Neuronal stem cell (in vitro differentiated cells): ENCODE results near the gene KLHL10.
A peak's percentile ranks its signal among the peaks of the same experiment; 100 is the strongest.
"Not testable (repeated sequence)": the region's sequence is repeated elsewhere in the genome, so short reads cannot be mapped to it uniquely, and the experiment has no call there.

Source experiments
- DNase-seq: peaks from one replicate; pipeline ENCODE4 v3.0.0-alpha.2; 2013; ENCODE audit warnings: low spot score
- H2AFZ ChIP-seq: one replicate; pipeline ENCODE4 v1.6.1; 2013; ENCODE audit warnings: mild to moderate bottlenecking, low read length, inconsistent platforms
- H2AK5ac ChIP-seq: 2 replicates; pipeline ENCODE4 v1.6.1; 2013; ENCODE audit warnings: low read depth, mild to moderate bottlenecking, inconsistent platforms, low read length, moderate library complexity, mixed read lengths
- H2BK120ac ChIP-seq: 2 replicates; pipeline ENCODE4 v1.6.1; 2013; ENCODE audit warnings: low read depth, mild to moderate bottlenecking, inconsistent platforms, low read length, moderate library complexity, mixed read lengths
- H2BK12ac ChIP-seq: one replicate; pipeline ENCODE4 v1.6.1; 2013; ENCODE audit warnings: low read length, inconsistent platforms
- H2BK15ac ChIP-seq: 2 replicates; pipeline ENCODE4 v1.6.1; 2013; ENCODE audit warnings: mild to moderate bottlenecking, low read length, inconsistent platforms, mixed read lengths
- H2BK5ac ChIP-seq: one replicate; pipeline ENCODE4 v1.6.1; 2013; ENCODE audit warnings: inconsistent platforms, mild to moderate bottlenecking, low read length, moderate library complexity
- H3K14ac ChIP-seq: one replicate; pipeline ENCODE4 v1.6.1; 2013; ENCODE audit warnings: low read length, inconsistent platforms
- H3K18ac ChIP-seq: 2 replicates; pipeline ENCODE4 v1.6.1; 2013; ENCODE audit warnings: low read length, inconsistent platforms
- H3K23ac ChIP-seq: 2 replicates; pipeline ENCODE4 v1.6.1; 2013; ENCODE audit warnings: low read depth, mild to moderate bottlenecking, mixed read lengths, low read length, inconsistent platforms; ENCODE audit not compliant: poor library complexity
- H3K27ac ChIP-seq: replicated peaks from 3 replicates; pipeline ENCODE4 v1.5.1; 2013; ENCODE audit warnings: low read length, inconsistent platforms
- H3K27me3 ChIP-seq, 3 experiments: 2 replicates each; pipeline ENCODE4 v1.6.1; 2013; ENCODE audit warnings: low read length in 3 of 3, mild to moderate bottlenecking in 2 of 3, inconsistent platforms in 1 of 3, low read depth in 1 of 3, mixed read lengths in 1 of 3, moderate library complexity in 1 of 3; ENCODE audit not compliant: control insufficient read depth in 3 of 3, insufficient read depth in 3 of 3
- H3K36me3 ChIP-seq, 2 donors: replicated peaks in 1 of 2; 2 replicates each; pipeline ENCODE4 v1.6.1; 2013; ENCODE audit warnings: low read length in 2 of 2; ENCODE audit not compliant: control insufficient read depth in 2 of 2, insufficient read depth in 2 of 2
- H3K4ac ChIP-seq: 2 replicates; pipeline ENCODE4 v1.6.1; 2013; ENCODE audit warnings: inconsistent platforms, mild to moderate bottlenecking, low read length, moderate library complexity
- H3K4me1 ChIP-seq, 2 donors: 1 replicate in 1 of 2; 2 replicates in 1 of 2; pipeline ENCODE4 v1.6.1; 2013; ENCODE audit warnings: low read length in 2 of 2, low read depth in 1 of 2; ENCODE audit not compliant: control insufficient read depth in 2 of 2, insufficient read depth in 1 of 2
- H3K4me2 ChIP-seq: one replicate; pipeline ENCODE4 v1.6.1; 2013; ENCODE audit warnings: mild to moderate bottlenecking, low read length, inconsistent platforms; ENCODE audit not compliant: insufficient read depth, poor library complexity, severe bottlenecking
- H3K4me3 ChIP-seq, 2 donors: 2 replicates each; pipeline ENCODE4 v1.5.1; 2013; ENCODE audit warnings: low read length in 2 of 2, mild to moderate bottlenecking in 2 of 2, inconsistent platforms in 1 of 2, moderate library complexity in 1 of 2
- H3K79me1 ChIP-seq: one replicate; pipeline ENCODE4 v1.6.1; 2013; ENCODE audit warnings: low read depth, mild to moderate bottlenecking, inconsistent platforms, low read length, moderate library complexity
- H3K9ac ChIP-seq: one replicate; pipeline ENCODE4 v1.6.1; 2013; ENCODE audit warnings: mild to moderate bottlenecking, low read depth, low read length, inconsistent platforms; ENCODE audit not compliant: poor library complexity
- H3K9me3 ChIP-seq, 2 donors: replicated peaks in 1 of 2; 2 replicates each; pipeline versions ENCODE3 to v1.6.1; 2013; ENCODE audit warnings: low read length in 2 of 2, mild to moderate bottlenecking in 2 of 2, inconsistent platforms in 1 of 2, low read depth in 1 of 2, mixed read lengths in 1 of 2, moderate library complexity in 1 of 2; ENCODE audit not compliant: control insufficient read depth in 2 of 2, insufficient read depth in 1 of 2
- H4K8ac ChIP-seq: one replicate; pipeline ENCODE4 v1.6.1; 2013; ENCODE audit warnings: low read depth, mild to moderate bottlenecking, inconsistent platforms, low read length, moderate library complexity
- H4K91ac ChIP-seq: one replicate; pipeline ENCODE4 v1.6.1; 2013; ENCODE audit warnings: low read length, low read depth, mild to moderate bottlenecking, inconsistent platforms; ENCODE audit not compliant: poor library complexity
- WGBS, 2 donors: extraction: QIAGEN DNeasy Blood & Tissue Kit; methylation state at CpG; one replicate each; pipeline ENCODE4 v1.1.7; 2013; ENCODE audit warnings: missing lambda C conversion rate in 2 of 2, mixed read lengths in 1 of 2; ENCODE audit not compliant: insufficient read length in 2 of 2, insufficient replicate concordance in 1 of 2; ENCODE audit errors: extremely low coverage in 2 of 2; 5-methylcytosine and 5-hydroxymethylcytosine counted together

The KLHL10 gene

DNA sequence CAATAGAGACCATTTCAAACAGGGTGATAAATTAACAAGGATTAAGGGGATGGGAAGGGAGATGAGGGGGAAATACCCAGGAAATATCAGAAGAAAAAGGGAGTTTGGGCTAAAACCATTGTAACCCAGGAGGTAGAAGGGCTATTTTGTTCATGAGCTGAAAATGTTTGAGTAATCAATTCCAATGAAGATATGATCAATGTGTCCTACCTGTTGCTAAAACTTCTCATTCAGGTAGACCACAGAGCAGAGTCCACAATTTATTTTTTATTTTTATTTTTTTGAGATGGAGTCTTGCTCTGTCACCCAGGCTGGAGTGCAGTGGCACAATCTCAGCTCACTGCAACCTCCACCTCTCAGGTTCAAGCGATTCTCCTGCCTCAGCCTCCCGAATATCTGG is 1.8 kb downstream of the KLHL10 start:
- not testable (repeated sequence) for H3K23ac ChIP-seq, DNase-seq, H3K14ac ChIP-seq, H2BK120ac ChIP-seq, H3K9ac ChIP-seq, H3K27me3 ChIP-seq, H3K4me1 ChIP-seq, H4K91ac ChIP-seq, H2BK15ac ChIP-seq, H4K8ac ChIP-seq, H3K9me3 ChIP-seq, H3K4ac ChIP-seq, H3K79me1 ChIP-seq, H3K4me2 ChIP-seq, H2AFZ ChIP-seq, H2AK5ac ChIP-seq, H3K4me3 ChIP-seq, H2BK5ac ChIP-seq, H2BK12ac ChIP-seq, H3K27ac ChIP-seq, H3K18ac ChIP-seq, H3K36me3 ChIP-seq
- no CpG with 5 or more reads among the region's 2 CpGs for WGBS, 2 donors

- no CpG with 5 or more reads among the region's 6 CpGs for WGBS, 2 donors
- H3K14ac ChIP-seq, DNase-seq: not testable (repeated sequence)
These were observed 3.2 kb downstream of the KLHL10 start for GRCh38 chr17:41840781-41841180.

DNA sequence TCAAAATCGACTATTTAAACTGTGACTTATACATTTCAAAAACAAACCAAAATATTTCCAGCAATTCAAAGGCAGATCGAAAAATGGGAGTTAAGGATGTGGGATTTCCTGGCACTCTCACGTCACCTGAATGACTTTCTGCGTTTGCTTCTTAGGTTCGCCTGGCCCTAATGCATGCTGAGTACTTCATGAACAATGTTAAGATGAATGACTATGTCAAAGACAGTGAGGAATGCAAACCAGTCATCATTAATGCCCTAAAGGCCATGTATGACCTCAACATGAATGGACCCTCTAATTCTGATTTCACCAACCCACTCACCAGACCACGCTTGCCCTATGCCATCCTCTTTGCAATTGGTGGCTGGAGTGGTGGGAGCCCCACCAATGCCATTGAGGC is 7.3 kb downstream of the KLHL10 start:
- Histone ChIP-seq H3K27ac (no peak overlapping the region), H3K4me3 (no peak overlapping the region), H2BK12ac (peak overlapping the region; percentile 58), H3K4me2 (no peak overlapping the region), H3K14ac (no peak overlapping the region), H3K36me3 (peaks cover 3 to 20% of the 10 kb centered on the region in 2 donors), H3K27me3 (no peaks in the 10 kb centered on the region), H3K9me3 (peaks cover 0 to 2% of the 10 kb centered on the region in 2 donors), H3K23ac (no peak overlapping the region), H2AK5ac (no peak overlapping the region), H3K18ac (no peak overlapping the region), H3K4me1 (no peaks in the 10 kb centered on the region), H2BK120ac (no peak overlapping the region), H3K9ac (no peak overlapping the region), H3K79me1 (peaks cover 3% of the 10 kb centered on the region), H4K91ac (no peak overlapping the region), H2BK15ac (no peak overlapping the region), H4K8ac (no peak overlapping the region), H2BK5ac (no peak overlapping the region), H3K4ac (no peak overlapping the region), H2AFZ (no peak overlapping the region)
- DNase-seq = no peak
- no CpG with 5 or more reads among the region's 6 CpGs for WGBS, 2 donors

More at GRCh38 chr17:41840781-41841180, 3.2 kb downstream of the KLHL10 start:
- not testable (repeated sequence) for H3K9me3 ChIP-seq, H2BK120ac ChIP-seq, H3K9ac ChIP-seq, H4K8ac ChIP-seq, H3K4ac ChIP-seq, H3K23ac ChIP-seq, H2BK5ac ChIP-seq, H3K79me1 ChIP-seq, H3K4me2 ChIP-seq, H3K4me3 ChIP-seq, H3K18ac ChIP-seq, H3K27ac ChIP-seq, H2BK12ac ChIP-seq, H3K4me1 ChIP-seq, H2AK5ac ChIP-seq, H3K27me3 ChIP-seq, H3K36me3 ChIP-seq, H2BK15ac ChIP-seq, H4K91ac ChIP-seq, H2AFZ ChIP-seq

- H3K4me1 ChIP-seq = no peaks in the 10 kb centered on the region
- peaks cover 6 to 50% of the 10 kb centered on the region in 2 donors for H3K36me3 ChIP-seq
- no peak overlapping the region for H2BK12ac ChIP-seq
- H2AFZ ChIP-seq = no peak overlapping the region
- no peak overlapping the region for H3K14ac ChIP-seq
- WGBS, 2 donors = no CpG with 5 or more reads among the region's 4 CpGs
- H4K8ac ChIP-seq = no peak overlapping the region
- H3K4me2 ChIP-seq = no peak overlapping the region
- no peak for DNase-seq
- H3K27ac ChIP-seq = no peak overlapping the region
- H3K9me3 ChIP-seq = peaks cover 0 to 4% of the 10 kb centered on the region in 2 donors
- H3K9ac ChIP-seq = no peak overlapping the region
- peaks cover 3% of the 10 kb centered on the region for H3K79me1 ChIP-seq
- H3K4me3 ChIP-seq = no peak overlapping the region
- H2BK120ac ChIP-seq = no peak overlapping the region
- H3K23ac ChIP-seq = no peak overlapping the region
- no peak overlapping the region for H2BK5ac ChIP-seq
- H4K91ac ChIP-seq = no peak overlapping the region
- H3K4ac ChIP-seq = no peak overlapping the region
- no peak overlapping the region for H2BK15ac ChIP-seq
- no peaks in the 10 kb centered on the region for H3K27me3 ChIP-seq
- no peak overlapping the region for H2AK5ac ChIP-seq
- no peak overlapping the region for H3K18ac ChIP-seq
These were observed 11.2 kb downstream of the KLHL10 start for GRCh38 chr17:41848788-41849187.
